Measurements from ENCODE around the gene UBE2M.
"Not testable (repeated sequence)": the region's sequence is repeated elsewhere in the genome, so short reads cannot be mapped to it uniquely, and the experiment has no call there.

The UBE2M gene

GRCh38 chr19:58511353-58512208, 46.8 kb downstream of the UBE2M start, which contains the start of gene SLC27A5:
SLC27A5 (minus strand) TSS chr19:58511992; CDS start chr19:58511955, 37 bp downstream.
- DNase-seq, result no peak

GRCh38 chr19:58510084-58510862, 48.1 kb downstream of the UBE2M start:
- DNase-seq, result no peak

- DNase-seq, result no peak
Measured at GRCh38 chr19:58509731-58510083, 48.7 kb downstream of the UBE2M start.

- not testable (repeated sequence) for DNase-seq
Measured at GRCh38 chr19:58507602-58508223, 50.7 kb downstream of the UBE2M start.
